ENCODE results near the gene LRRC75A. TPM values are rescaled to one million over a fixed set of nuclear protein-coding genes. Genes with fewer than 3 reads are reported as not detected.

The LRRC75A gene, protein sequence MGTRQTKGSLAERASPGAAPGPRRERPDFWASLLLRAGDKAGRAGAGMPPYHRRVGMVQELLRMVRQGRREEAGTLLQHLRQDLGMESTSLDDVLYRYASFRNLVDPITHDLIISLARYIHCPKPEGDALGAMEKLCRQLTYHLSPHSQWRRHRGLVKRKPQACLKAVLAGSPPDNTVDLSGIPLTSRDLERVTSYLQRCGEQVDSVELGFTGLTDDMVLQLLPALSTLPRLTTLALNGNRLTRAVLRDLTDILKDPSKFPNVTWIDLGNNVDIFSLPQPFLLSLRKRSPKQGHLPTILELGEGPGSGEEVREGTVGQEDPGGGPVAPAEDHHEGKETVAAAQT
- polyA plus RNA-seq (2012; ENCODE audit: insufficient read length, low read depth) = 3.8 TPM

DNA sequence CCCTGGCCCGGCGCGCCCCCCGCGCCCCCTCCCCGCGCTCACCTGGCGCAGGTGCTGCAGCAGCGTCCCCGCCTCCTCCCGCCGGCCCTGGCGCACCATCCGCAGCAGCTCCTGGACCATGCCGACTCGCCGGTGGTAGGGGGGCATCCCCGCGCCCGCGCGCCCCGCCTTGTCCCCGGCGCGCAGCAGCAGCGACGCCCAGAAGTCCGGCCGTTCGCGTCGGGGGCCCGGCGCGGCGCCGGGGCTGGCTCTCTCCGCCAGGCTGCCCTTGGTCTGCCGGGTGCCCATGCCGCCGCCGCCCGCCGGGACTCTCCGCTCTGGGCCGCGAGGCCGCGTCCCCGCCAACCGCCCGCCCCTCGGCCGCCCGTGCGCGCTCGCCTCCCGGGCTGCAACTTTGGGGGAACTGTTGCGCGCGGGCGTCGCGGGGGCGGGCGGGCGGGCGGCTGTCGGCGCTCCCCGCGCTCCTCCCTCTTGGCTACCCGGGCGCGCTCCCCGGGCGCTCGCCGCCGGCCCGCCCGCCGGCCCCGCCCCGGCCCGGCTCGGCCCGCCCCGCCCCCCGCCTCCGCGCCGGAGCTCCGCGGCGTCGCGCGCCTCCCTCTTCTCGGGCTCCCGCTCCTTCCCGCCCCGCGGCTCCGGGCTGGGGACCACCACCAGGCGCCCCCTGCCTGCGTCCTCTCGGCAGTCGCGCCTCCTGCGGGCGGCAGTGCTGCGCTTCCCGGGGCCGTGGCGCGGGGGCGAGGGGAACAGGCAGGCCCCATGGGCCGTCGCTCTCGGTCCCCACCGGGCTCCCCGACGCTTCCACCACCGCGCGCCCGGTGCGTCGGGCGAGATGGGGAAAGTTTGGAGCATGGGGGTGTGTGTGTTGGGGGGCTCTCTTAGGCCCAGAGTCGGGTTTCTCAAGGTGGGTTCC, at the start of gene LRRC75A:
Gene LRRC75A (minus strand): TSS at position 491 of the 910 bp plus-strand sequence. CDS start 203 bp downstream, at position 288.
- TF ChIP-seq, protein P1, sequence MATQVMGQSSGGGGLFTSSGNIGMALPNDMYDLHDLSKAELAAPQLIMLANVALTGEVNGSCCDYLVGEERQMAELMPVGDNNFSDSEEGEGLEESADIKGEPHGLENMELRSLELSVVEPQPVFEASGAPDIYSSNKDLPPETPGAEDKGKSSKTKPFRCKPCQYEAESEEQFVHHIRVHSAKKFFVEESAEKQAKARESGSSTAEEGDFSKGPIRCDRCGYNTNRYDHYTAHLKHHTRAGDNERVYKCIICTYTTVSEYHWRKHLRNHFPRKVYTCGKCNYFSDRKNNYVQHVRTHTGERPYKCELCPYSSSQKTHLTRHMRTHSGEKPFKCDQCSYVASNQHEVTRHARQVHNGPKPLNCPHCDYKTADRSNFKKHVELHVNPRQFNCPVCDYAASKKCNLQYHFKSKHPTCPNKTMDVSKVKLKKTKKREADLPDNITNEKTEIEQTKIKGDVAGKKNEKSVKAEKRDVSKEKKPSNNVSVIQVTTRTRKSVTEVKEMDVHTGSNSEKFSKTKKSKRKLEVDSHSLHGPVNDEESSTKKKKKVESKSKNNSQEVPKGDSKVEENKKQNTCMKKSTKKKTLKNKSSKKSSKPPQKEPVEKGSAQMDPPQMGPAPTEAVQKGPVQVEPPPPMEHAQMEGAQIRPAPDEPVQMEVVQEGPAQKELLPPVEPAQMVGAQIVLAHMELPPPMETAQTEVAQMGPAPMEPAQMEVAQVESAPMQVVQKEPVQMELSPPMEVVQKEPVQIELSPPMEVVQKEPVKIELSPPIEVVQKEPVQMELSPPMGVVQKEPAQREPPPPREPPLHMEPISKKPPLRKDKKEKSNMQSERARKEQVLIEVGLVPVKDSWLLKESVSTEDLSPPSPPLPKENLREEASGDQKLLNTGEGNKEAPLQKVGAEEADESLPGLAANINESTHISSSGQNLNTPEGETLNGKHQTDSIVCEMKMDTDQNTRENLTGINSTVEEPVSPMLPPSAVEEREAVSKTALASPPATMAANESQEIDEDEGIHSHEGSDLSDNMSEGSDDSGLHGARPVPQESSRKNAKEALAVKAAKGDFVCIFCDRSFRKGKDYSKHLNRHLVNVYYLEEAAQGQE (IDR thresholded peaks at IDR 0.05; ENCODE audit: insufficient read depth in 1 of 2, low read depth in 2 of 2, low read length in 2 of 2) = no peak
- no peak for TF ChIP-seq POLR2AphosphoS5 (IDR thresholded peaks at IDR 0.05; ENCODE audit: low read depth, low read length)

DNA sequence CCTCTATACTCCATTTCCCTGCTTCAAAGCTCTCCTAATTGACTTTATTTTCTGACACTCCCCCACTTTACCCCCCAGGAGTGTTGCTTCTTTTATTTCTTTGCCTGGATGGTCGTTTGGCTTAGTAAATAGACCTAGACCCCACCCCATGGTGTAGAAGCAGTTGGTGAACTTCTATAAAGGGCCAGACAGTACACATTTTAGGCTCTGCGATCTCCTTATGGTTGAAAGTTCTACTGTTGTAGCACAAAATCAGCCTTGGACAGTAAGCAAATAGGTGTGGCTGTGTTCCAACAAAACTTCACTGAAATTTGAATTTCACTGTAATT, 45.1 kb upstream of the LRRC75A start:
- no peak for TF ChIP-seq FOXP2 (optimal IDR thresholded peaks at IDR 0.05; ENCODE audit: borderline replicate concordance, extremely low read depth, extremely low read length, insufficient read depth)
- TF ChIP-seq, protein P1 (IDR thresholded peaks at IDR 0.05; ENCODE audit: insufficient read depth in 1 of 2, low read depth in 2 of 2, low read length in 2 of 2) = no peak

DNA sequence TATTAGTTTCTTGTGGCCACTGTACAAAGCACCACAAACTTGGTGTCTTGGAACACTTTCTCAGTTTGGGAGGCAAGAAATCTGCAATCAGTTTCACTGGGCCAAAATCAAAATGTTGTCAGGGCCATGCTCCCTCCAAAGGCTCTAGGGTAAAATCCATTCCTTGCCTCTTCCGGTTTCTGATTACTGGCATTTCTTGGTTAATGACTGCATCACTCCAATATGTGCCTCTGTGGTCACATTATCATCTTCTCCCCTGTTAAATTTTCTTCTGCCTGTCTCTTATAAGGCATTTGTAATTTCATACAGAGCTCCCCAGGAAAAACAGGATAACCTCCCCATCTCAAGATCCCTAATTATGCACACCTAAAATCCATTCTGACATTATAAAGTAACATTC, 42.2 kb upstream of the LRRC75A start:
- TF ChIP-seq, protein P1 (IDR thresholded peaks at IDR 0.05; ENCODE audit: insufficient read depth in 1 of 2, low read depth in 2 of 2, low read length in 2 of 2) = no peak
- TF ChIP-seq FOXP2 (optimal IDR thresholded peaks at IDR 0.05; ENCODE audit: borderline replicate concordance, extremely low read depth, extremely low read length, insufficient read depth) = no peak

DNA sequence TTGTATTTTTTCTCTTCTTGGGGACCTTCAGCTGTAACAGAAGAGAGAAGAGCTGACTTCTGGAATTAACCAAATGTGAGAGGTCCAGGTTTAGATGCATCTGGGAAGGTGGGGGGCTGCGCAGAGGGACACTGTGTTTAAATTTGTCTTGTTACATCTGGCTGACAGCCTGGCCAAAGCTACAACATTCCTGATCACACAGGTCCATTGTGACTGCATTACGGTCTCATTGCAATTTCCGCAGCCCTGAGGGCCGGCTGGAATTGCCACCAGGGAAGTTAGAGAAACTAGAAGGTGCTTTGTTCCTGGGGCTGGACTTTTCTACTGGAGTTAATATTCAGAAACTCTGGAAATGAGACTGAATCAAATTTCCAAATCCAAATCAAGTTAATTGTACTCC, 37.9 kb upstream of the LRRC75A start:
- TF ChIP-seq, protein P1 (IDR thresholded peaks at IDR 0.05; ENCODE audit: insufficient read depth in 1 of 2, low read depth in 2 of 2, low read length in 2 of 2) = no peak
- TF ChIP-seq SIN3A (IDR thresholded peaks at IDR 0.05; ENCODE audit: borderline replicate concordance, insufficient read depth, low read length) (no peak), FOXP2 (optimal IDR thresholded peaks at IDR 0.05; ENCODE audit: borderline replicate concordance, extremely low read depth, extremely low read length, insufficient read depth) (no peak), TAF1 (IDR thresholded peaks at IDR 0.05; ENCODE audit: borderline replicate concordance, insufficient read depth, low read length) (no peak), POLR2AphosphoS5 (IDR thresholded peaks at IDR 0.05; ENCODE audit: low read depth, low read length) (no peak)
